Tibial nerve (tissue), 4 donors: Measurements from ENCODE around the gene CYTH3. TPM values are rescaled to one million over a fixed set of nuclear protein-coding genes. Genes with fewer than 3 reads are reported as not detected.

Experiments used
- DNase-seq, 2 donors: peaks; one replicate each; pipeline ENCODE4 v3.0.0-alpha.2; 2019; ENCODE audit warnings: low spot score in 2 of 2
- H3K27ac ChIP-seq, 4 donors: fragments of 200-600 bp; sonication (generic) in 3 of 4; one replicate each; pipeline ENCODE4 v1.5.1; 2017 to 2019; ENCODE audit warnings: mild to moderate bottlenecking in 1 of 4
- H3K27me3 ChIP-seq, 2 donors: fragments of 200-600 bp; sonication (generic) in 1 of 2; one replicate each; pipeline versions ENCODE4 v1.5.1 to v1.6.0; 2017 to 2019
- H3K36me3 ChIP-seq, 3 donors: fragments of 200-600 bp; sonication (generic); one replicate each; pipeline ENCODE4 v1.5.1; 2018 to 2019
- H3K4me1 ChIP-seq, 4 donors: fragments of 200-600 bp; sonication (generic) in 3 of 4; one replicate each; pipeline ENCODE4 v1.5.1; 2017 to 2019
- H3K4me3 ChIP-seq, 4 donors: fragments of 200-600 bp; sonication (generic) in 3 of 4; one replicate each; pipeline ENCODE4 v1.5.1; 2017 to 2019; ENCODE audit warnings: mild to moderate bottlenecking in 1 of 4, moderate library complexity in 1 of 4
- H3K9me3 ChIP-seq, 4 donors: fragments of 200-600 bp; sonication (generic) in 3 of 4; one replicate each; pipeline ENCODE4 v1.5.1; 2017 to 2019
- CTCF ChIP-seq, 5 experiments: fragments of 200-600 bp in 3 of 5; fragments of 450-650 bp in 2 of 5; sonication (generic) in 3 of 5; IDR thresholded peaks; one replicate each; pipeline ENCODE4 v1.5.1; 2016 to 2019; ENCODE audit warnings: antibody characterized with exemption in 5 of 5, mild to moderate bottlenecking in 3 of 5, moderate library complexity in 2 of 5
- EP300 ChIP-seq, 2 donors: sonication (generic); formaldehyde crosslinking; IDR thresholded peaks; one replicate each; pipeline ENCODE4 v1.6.1; 2017; ENCODE audit warnings: antibody characterized with exemption in 2 of 2, mild to moderate bottlenecking in 1 of 2
- POLR2A ChIP-seq, 2 donors: fragments of 450-650 bp; IDR thresholded peaks; one replicate each; pipeline ENCODE4 v1.6.1; 2017; ENCODE audit warnings: antibody characterized with exemption in 2 of 2, mild to moderate bottlenecking in 2 of 2, moderate library complexity in 2 of 2
- WGBS, 2 donors: methylation state at CpG; one replicate each; pipeline ENCODE4 v1.1.5; 2018; 5-methylcytosine and 5-hydroxymethylcytosine counted together
- total RNA-seq, 4 donors: library from RNA; depleted of rRNA; stranded (reverse); fragments of >200 nt; gene quantifications; one replicate each; pipeline ENCODE4 v1.1.0, GENCODE V29; 2016

The CYTH3 gene
- total RNA-seq, 4 donors from 2014 or later: 49.2 to 61.2 (median 53.2) TPM

DNA sequence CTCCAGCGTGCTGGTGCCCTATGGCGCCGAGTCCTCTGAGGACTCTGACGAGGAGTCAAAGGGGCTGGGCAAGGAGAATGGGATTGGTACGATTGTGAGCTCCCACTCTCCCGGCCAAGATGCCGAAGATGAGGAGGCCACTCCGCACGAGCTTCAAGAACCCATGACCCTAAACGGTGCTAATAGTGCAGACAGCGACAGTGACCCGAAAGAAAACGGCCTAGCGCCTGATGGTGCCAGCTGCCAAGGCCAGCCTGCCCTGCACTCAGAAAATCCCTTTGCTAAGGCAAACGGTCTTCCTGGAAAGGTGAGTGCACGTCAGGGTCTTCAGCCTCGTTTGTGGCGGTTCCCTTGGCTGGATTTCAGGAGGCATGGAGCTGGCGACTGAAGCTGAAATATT lies 122.4 kb downstream of the CYTH3 start:
- no peaks in the 10 kb centered on the region for H3K9me3 ChIP-seq
- 86 to 89% methylated on average over 19 of the region's 19 CpGs for WGBS, 2 donors
- H3K4me3 ChIP-seq: no peak overlapping the region
- no peaks in the 10 kb centered on the region for H3K4me1 ChIP-seq
- TF ChIP-seq CTCF (IDR thresholded peaks at IDR 0.05) (no peak), POLR2A (IDR thresholded peaks at IDR 0.05) (no peak), EP300 (IDR thresholded peaks at IDR 0.05) (no peak)
- no peak for DNase-seq
- H3K36me3 ChIP-seq: peaks cover 4 to 100% (median 60%) of the 10 kb centered on the region in 3 donors
- no peak overlapping the region for H3K27ac ChIP-seq
- no peaks in the 10 kb centered on the region for H3K27me3 ChIP-seq

DNA sequence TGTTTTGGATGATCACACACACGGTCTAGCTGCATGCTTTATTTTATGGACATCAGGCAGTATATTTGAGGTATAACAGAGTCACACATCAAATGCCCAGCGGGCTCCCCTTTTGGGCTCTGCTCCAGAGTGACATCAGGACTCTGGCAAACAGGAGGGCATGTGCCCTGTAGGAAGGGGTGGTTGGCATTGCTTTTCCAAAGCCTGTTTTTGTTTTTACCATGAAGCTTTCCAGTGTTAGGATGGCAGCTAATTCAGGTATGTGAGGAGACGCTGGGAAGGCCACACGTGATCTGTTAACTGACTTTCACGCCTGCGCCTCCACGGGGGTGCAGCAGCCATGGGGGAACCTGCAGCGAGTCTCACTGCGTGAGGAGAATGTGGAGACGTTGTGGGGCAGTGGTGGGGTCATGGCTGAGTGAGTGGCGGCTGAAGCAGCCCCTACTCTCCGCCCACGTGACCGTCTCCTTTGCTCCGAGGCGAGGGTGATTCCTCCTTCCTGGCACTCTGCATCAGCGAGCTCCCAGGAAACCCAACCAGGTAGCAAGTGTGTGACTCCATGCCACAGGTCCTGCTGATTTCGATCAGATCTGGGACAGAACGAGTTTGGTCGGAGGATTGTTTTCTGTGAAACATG lies 123.6 kb downstream of the CYTH3 start:
- 88 to 92% methylated on average over 20 of the region's 20 CpGs for WGBS, 2 donors
- no peaks in the 10 kb centered on the region for H3K27me3 ChIP-seq
- no peak overlapping the region for H3K4me3 ChIP-seq
- DNase-seq: no peak
- TF ChIP-seq CTCF (IDR thresholded peaks at IDR 0.05): no peak
- no peak for TF ChIP-seq EP300 (IDR thresholded peaks at IDR 0.05)
- no peak for TF ChIP-seq POLR2A (IDR thresholded peaks at IDR 0.05)
- H3K27ac ChIP-seq: no peak overlapping the region
- no peaks in the 10 kb centered on the region for H3K9me3 ChIP-seq
- peaks cover 6 to 99% (median 56%) of the 10 kb centered on the region in 3 donors for H3K36me3 ChIP-seq
- H3K4me1 ChIP-seq: no peaks in the 10 kb centered on the region

DNA sequence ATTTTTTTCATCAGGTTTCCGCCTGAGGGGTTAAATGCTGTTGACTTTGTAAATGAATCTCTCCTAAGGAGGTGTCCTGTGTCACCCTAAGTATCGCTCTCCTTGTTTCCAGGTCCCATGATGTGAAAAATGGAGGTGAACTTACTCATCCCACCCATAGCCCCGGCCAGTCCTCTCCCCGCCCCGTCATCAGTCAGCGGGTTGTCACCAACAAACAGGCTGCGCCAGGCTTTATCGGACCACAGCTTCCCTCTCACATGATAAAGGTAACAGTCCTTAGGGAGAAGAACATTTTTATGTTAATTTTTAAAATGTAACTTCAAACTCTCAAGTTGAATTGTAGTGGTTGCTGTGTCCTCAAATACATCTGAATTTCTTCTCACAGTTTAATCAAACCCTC lies 124.8 kb downstream of the CYTH3 start:
- WGBS, 2 donors: 93% methylated on average over 8 of the region's 8 CpGs
- H3K4me3 ChIP-seq: no peak overlapping the region
- TF ChIP-seq POLR2A (IDR thresholded peaks at IDR 0.05): no peak
- no peak for TF ChIP-seq EP300 (IDR thresholded peaks at IDR 0.05)
- TF ChIP-seq CTCF (IDR thresholded peaks at IDR 0.05): no peak
- H3K27ac ChIP-seq: no peak overlapping the region
- no peaks in the 10 kb centered on the region for H3K9me3 ChIP-seq
- H3K4me1 ChIP-seq: no peaks in the 10 kb centered on the region
- no peak for DNase-seq
- peaks cover 6 to 95% (median 49%) of the 10 kb centered on the region in 3 donors for H3K36me3 ChIP-seq
- no peaks in the 10 kb centered on the region for H3K27me3 ChIP-seq

DNA sequence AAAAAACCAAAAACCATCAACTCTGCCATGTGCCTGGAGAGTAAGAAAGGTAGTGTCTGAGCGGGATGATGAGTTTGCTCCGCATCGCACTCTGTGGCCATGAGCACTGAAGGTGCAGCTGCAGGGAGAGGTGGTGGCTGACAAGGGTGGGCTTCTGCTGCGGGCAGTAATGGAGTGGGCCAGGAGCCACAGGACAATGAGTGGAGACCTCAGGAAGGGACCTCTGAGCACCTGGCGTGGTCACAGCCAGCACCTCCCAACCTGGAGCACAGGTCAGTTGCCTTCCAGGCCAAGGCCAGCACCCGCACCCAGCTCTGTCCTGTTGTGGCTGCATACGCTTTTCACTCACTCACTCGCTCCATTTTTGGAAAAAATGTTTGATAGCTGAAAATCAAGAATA lies 125.8 kb downstream of the CYTH3 start:
- Histone ChIP-seq H3K4me3 (no peak overlapping the region), H3K9me3 (no peaks in the 10 kb centered on the region), H3K36me3 (peaks cover 6 to 88% (median 49%) of the 10 kb centered on the region in 3 donors), H3K27me3 (no peaks in the 10 kb centered on the region), H3K27ac (no peak overlapping the region), H3K4me1 (no peaks in the 10 kb centered on the region)
- no peak for DNase-seq
- TF ChIP-seq EP300 (IDR thresholded peaks at IDR 0.05) (no peak), POLR2A (IDR thresholded peaks at IDR 0.05) (no peak), CTCF (IDR thresholded peaks at IDR 0.05) (no peak)
- 90 to 95% methylated on average over 8 of the region's 8 CpGs for WGBS, 2 donors

GRCh38 chr7:6143997-6144396 lies 128.4 kb downstream of the CYTH3 start:
- WGBS, 2 donors: 87 to 88% methylated on average over 8 of the region's 8 CpGs
- TF ChIP-seq EP300 (IDR thresholded peaks at IDR 0.05) (no peak), CTCF (IDR thresholded peaks at IDR 0.05) (no peak), POLR2A (IDR thresholded peaks at IDR 0.05) (no peak)
- Histone ChIP-seq H3K4me3 (no peak overlapping the region), H3K4me1 (no peaks in the 10 kb centered on the region), H3K27ac (no peak overlapping the region), H3K9me3 (no peaks in the 10 kb centered on the region), H3K27me3 (no peaks in the 10 kb centered on the region), H3K36me3 (peaks cover 6 to 86% (median 43%) of the 10 kb centered on the region in 3 donors)
- no peak for DNase-seq
